SK-N-SH (cell line): ENCODE results near the gene ZMYM5. TPM values are rescaled to one million over a fixed set of nuclear protein-coding genes. Genes with fewer than 3 reads are reported as not detected.
"Not testable (repeated sequence)": the region's sequence is repeated elsewhere in the genome, so short reads cannot be mapped to it uniquely, and the experiment has no call there.

Experiments
- CTCF ChIA-PET: fragments of 300-600, 350-600 bp; formaldehyde crosslinking; extraction: SDS; loops from one replicate; lab custom pipeline; 2021; lab: Yijun Ruan, JAX
- POLR2A ChIA-PET: fragments of 350-600 bp; sonication (Branson Sonifier 250); formaldehyde crosslinking; extraction: SDS; loops from one replicate; lab custom pipeline; 2020; ENCODE audit warnings: antibody characterized with exemption, inconsistent platforms; lab: Yijun Ruan, JAX
- DNase-seq: peaks from one replicate; pipeline ENCODE4 v3.0.0; 2012
- H2AFZ ChIP-seq: fragments of 200-600 bp; sonication (generic); 2 replicates; pipeline ENCODE4 v1.8.1; 2016; ENCODE audit warnings: antibody characterized with exemption, mild to moderate bottlenecking, low read depth
- H3F3A ChIP-seq: fragments of 200-600 bp; sonication (generic); replicated peaks from 2 replicates; pipeline ENCODE3; 2016; ENCODE audit warnings: antibody characterized with exemption, mild to moderate bottlenecking; ENCODE audit not compliant: insufficient read depth
- H3K27ac ChIP-seq, 2 experiments: fragments of 200-500 bp in 1 of 2; fragments of 200-600 bp in 1 of 2; sonication (Bioruptor generic) in 1 of 2; sonication (generic), shearing (Covaris generic) in 1 of 2; 2 replicates each; pipeline versions ENCODE4 v1.5.1 to v1.6.1; 2014 to 2016; ENCODE audit warnings: low read depth in 2 of 2, inconsistent platforms in 1 of 2, low read length in 1 of 2, mild to moderate bottlenecking in 1 of 2, mixed read lengths in 1 of 2
- H3K27me3 ChIP-seq: fragments of 200-600 bp; sonication (generic), shearing (Covaris generic); 2 replicates; pipeline ENCODE4 v1.6.1; 2016; ENCODE audit warnings: mixed run types; ENCODE audit not compliant: insufficient read depth
- H3K36me3 ChIP-seq, 2 experiments: fragments of 200-500 bp in 1 of 2; fragments of 200-600 bp in 1 of 2; sonication (Bioruptor generic) in 1 of 2; sonication (generic) in 1 of 2; replicated peaks in 1 of 2; 2 replicates each; pipeline versions ENCODE3 to v1.5.1; 2014 to 2016; ENCODE audit warnings: low read length in 1 of 2, mild to moderate bottlenecking in 1 of 2; ENCODE audit not compliant: insufficient read depth in 2 of 2, control insufficient read depth in 1 of 2
- H3K4me1 ChIP-seq, 2 experiments: fragments of 200-500 bp in 1 of 2; fragments of 200-600 bp in 1 of 2; sonication (Bioruptor generic) in 1 of 2; sonication (generic), shearing (Covaris generic) in 1 of 2; 2 replicates each; pipeline versions ENCODE4 v1.5.1 to v1.6.1; 2014 to 2016; ENCODE audit warnings: low read depth in 1 of 2, low read length in 1 of 2, mixed run types in 1 of 2; ENCODE audit not compliant: insufficient read depth in 2 of 2, control insufficient read depth in 1 of 2
- H3K4me2 ChIP-seq: fragments of 200-600 bp; sonication (generic), shearing (Covaris generic); 2 replicates; pipeline ENCODE4 v1.6.1; 2017; ENCODE audit warnings: mixed run types
- H3K4me3 ChIP-seq, 2 experiments: fragments of 200-500 bp in 1 of 2; fragments of 200-600 bp in 1 of 2; sonication (Bioruptor generic) in 1 of 2; sonication (generic), shearing (Covaris generic) in 1 of 2; 2 replicates each; pipeline versions ENCODE4 v1.5.1 to v1.8.1; 2014 to 2016; ENCODE audit warnings: low read depth in 2 of 2, inconsistent platforms in 1 of 2, low read length in 1 of 2, mild to moderate bottlenecking in 1 of 2, mixed read lengths in 1 of 2, moderate library complexity in 1 of 2
- H3K79me2 ChIP-seq: fragments of 200-600 bp; sonication (generic); 2 replicates; pipeline ENCODE4 v1.8.1; 2017; ENCODE audit warnings: mild to moderate bottlenecking; ENCODE audit not compliant: insufficient read depth
- H3K9ac ChIP-seq: fragments of 200-600 bp; sonication (generic); 2 replicates; pipeline ENCODE4 v1.6.1; 2017; ENCODE audit warnings: mixed run types
- H3K9me2 ChIP-seq: fragments of 200-600 bp; sonication (generic); 2 replicates; pipeline ENCODE4 v1.6.1; 2017; ENCODE audit warnings: mixed run types
- H3K9me3 ChIP-seq: fragments of 200-600 bp; sonication (generic); 2 replicates; pipeline ENCODE4 v1.6.1; 2017; ENCODE audit warnings: mixed run types, mild to moderate bottlenecking, moderate library complexity
- H4K20me1 ChIP-seq: fragments of 200-600 bp; sonication (generic); 2 replicates; pipeline ENCODE4 v1.6.1; 2017; ENCODE audit warnings: mild to moderate bottlenecking, mixed run types; ENCODE audit not compliant: insufficient read depth
- CHD2 ChIP-seq: fragments of 150-350 bp; IDR thresholded peaks from 2 replicates; pipeline ENCODE4 v1.6.1; 2018; ENCODE audit warnings: low read length; ENCODE audit not compliant: partially characterized antibody
- ELF1 ChIP-seq: IDR thresholded peaks from 2 replicates; pipeline ENCODE4 v1.4.0; 2012
- EP300 ChIP-seq, 2 experiments: IDR thresholded peaks; 2 replicates each; pipeline versions ENCODE4 v1.4.0 to v1.6.1; 2012; ENCODE audit warnings: borderline replicate concordance in 1 of 2, low read depth in 1 of 2, low read length in 1 of 2
- EZH2phosphoT487 ChIP-seq: fragments of 200-600 bp; sonication (generic); IDR thresholded peaks from 2 replicates; pipeline ENCODE4 v1.6.1; 2017; ENCODE audit warnings: low read depth, mixed run types, mild to moderate bottlenecking, antibody characterized with exemption, moderate library complexity, borderline replicate concordance
- FOSL2 ChIP-seq: IDR thresholded peaks from 2 replicates; pipeline ENCODE4 v1.4.0; 2012; ENCODE audit warnings: low read depth, mild to moderate bottlenecking, moderate library complexity, borderline replicate concordance
- FOXJ3 ChIP-seq: sonication (generic); formaldehyde crosslinking; IDR thresholded peaks from 2 replicates; pipeline ENCODE4 v1.5.1; 2020; ENCODE audit warnings: mild to moderate bottlenecking, missing genetic modification reagents
- FOXM1 ChIP-seq: IDR thresholded peaks from 2 replicates; pipeline ENCODE4 v1.4.0; 2012; ENCODE audit warnings: low read depth, mild to moderate bottlenecking
- MXI1 ChIP-seq: IDR thresholded peaks from 2 replicates; pipeline ENCODE4 v1.6.1; 2012; ENCODE audit warnings: mild to moderate bottlenecking, low read depth, low read length, improper control_type of control experiment
- NFIC ChIP-seq: IDR thresholded peaks from 2 replicates; pipeline ENCODE4 v1.4.0; 2012; ENCODE audit warnings: borderline replicate concordance
- NRF1 ChIP-seq: IDR thresholded peaks from 2 replicates; pipeline ENCODE4 v1.6.1; 2012; ENCODE audit warnings: low read depth, mild to moderate bottlenecking, low read length
- RCOR1 ChIP-seq: fragments of 150-350 bp; IDR thresholded peaks from 2 replicates; pipeline ENCODE4 v1.6.1; 2017; ENCODE audit warnings: antibody characterized with exemption, low read length
- RFX5 ChIP-seq: IDR thresholded peaks from 2 replicates; pipeline ENCODE4 v1.6.1; 2012; ENCODE audit warnings: mild to moderate bottlenecking, improper control_type of control experiment, low read length
- RXRA ChIP-seq: IDR thresholded peaks from 2 replicates; pipeline ENCODE4 v1.4.0; 2012; ENCODE audit warnings: low read depth, mild to moderate bottlenecking, borderline replicate concordance
- TAF1 ChIP-seq: IDR thresholded peaks from 2 replicates; pipeline ENCODE4 v1.6.1; 2012; ENCODE audit warnings: low read depth, mild to moderate bottlenecking, low read length, moderate library complexity, borderline replicate concordance
- TEAD4 ChIP-seq: IDR thresholded peaks from 2 replicates; pipeline ENCODE4 v1.4.0; 2012; ENCODE audit warnings: mild to moderate bottlenecking, borderline replicate concordance; ENCODE audit not compliant: insufficient read depth
- YY1 ChIP-seq: IDR thresholded peaks from 2 replicates; pipeline ENCODE4 v1.4.0; 2012; ENCODE audit warnings: low read depth, mild to moderate bottlenecking
- WGBS: methylation state at CpG from one replicate; pipeline ENCODE4 v1.1.6; 2017; ENCODE audit warnings: low lambda C conversion rate; 5-methylcytosine and 5-hydroxymethylcytosine counted together
- polyA plus RNA-seq, 3 experiments: library from polyadenylated mRNA; depleted of rRNA; stranded (reverse); fragments of >200 nt; gene quantifications; 2 replicates each; pipeline ENCODE4 v1.2.3, GENCODE V29; 2012
- TF ChIP-seq, protein P1 (sequence below): IDR thresholded peaks from 2 replicates; pipeline ENCODE4 v1.4.0; 2012; ENCODE audit warnings: low read depth, borderline replicate concordance
- TF ChIP-seq, protein P2 (sequence below): fragments of 150-350 bp; IDR thresholded peaks from 2 replicates; pipeline ENCODE4 v1.6.1; 2016; ENCODE audit warnings: mild to moderate bottlenecking, low read depth, low read length
- TF ChIP-seq, protein P3 (sequence below): IDR thresholded peaks from 2 replicates; pipeline ENCODE4 v1.4.0; 2012; ENCODE audit warnings: low read depth

ZMYM5 gene
- polyA plus RNA-seq, 1 of the 3 experiments (the other 2 are of a cell fraction), result 5.2 TPM

DNA sequence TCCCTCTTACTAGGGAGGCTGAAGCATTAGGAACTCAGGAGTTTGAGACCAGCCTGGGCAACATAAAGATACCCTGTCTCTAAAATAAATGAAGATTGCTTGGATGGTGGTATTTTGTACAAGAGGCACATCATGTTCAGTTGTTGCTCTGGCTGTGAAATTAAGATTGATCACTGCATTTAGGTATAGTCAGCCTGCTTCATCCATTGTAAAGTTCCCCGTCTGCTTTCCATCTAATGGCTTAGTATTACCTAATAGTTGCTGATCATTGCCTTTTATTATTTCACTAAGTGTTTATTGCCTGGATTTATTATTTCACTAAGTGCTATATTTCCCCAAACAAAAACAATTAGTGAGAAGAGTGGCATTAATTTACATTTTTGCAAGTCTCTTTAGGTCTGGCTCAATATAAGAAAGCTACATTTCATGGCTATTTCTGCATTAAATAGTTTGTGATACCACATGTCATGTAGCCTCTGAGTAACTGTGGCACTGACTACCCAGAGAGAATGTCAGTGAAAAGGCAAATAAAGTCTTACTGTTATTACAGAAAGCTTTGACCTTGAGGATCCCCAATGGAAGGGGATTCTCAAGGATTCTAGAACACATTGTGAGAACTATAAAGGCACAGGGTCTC lies 45.0 kb upstream of the ZMYM5 start:
- no peaks in the 10 kb centered on the region for H3K4me1 ChIP-seq
- no peak for DNase-seq
- no peak overlapping the region for H2AFZ ChIP-seq
- H3K4me2 ChIP-seq, result no peak overlapping the region
- H3K27me3 ChIP-seq, result no peaks in the 10 kb centered on the region
- POLR2A ChIA-PET, result no interaction called here
- H3K4me3 ChIP-seq, result no peak overlapping the region
- CTCF ChIA-PET, result no interaction called here
- H3K79me2 ChIP-seq, result no peaks in the 10 kb centered on the region
- no peaks in the 10 kb centered on the region for H3K9me2 ChIP-seq
- H3K9ac ChIP-seq, result no peak overlapping the region
- no peak for TF ChIP-seq YY1
- TF ChIP-seq NRF1, result no peak
- no peak for TF ChIP-seq EP300 (IDR thresholded peaks at IDR 0.05; ENCODE audit: borderline replicate concordance in 1 of 2, low read depth in 1 of 2, low read length in 1 of 2)
- TF ChIP-seq, protein P1, sequence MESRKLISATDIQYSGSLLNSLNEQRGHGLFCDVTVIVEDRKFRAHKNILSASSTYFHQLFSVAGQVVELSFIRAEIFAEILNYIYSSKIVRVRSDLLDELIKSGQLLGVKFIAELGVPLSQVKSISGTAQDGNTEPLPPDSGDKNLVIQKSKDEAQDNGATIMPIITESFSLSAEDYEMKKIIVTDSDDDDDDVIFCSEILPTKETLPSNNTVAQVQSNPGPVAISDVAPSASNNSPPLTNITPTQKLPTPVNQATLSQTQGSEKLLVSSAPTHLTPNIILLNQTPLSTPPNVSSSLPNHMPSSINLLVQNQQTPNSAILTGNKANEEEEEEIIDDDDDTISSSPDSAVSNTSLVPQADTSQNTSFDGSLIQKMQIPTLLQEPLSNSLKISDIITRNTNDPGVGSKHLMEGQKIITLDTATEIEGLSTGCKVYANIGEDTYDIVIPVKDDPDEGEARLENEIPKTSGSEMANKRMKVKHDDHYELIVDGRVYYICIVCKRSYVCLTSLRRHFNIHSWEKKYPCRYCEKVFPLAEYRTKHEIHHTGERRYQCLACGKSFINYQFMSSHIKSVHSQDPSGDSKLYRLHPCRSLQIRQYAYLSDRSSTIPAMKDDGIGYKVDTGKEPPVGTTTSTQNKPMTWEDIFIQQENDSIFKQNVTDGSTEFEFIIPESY, result no peak
- no peak for TF ChIP-seq TEAD4
- TF ChIP-seq TAF1, result no peak
- no peak for TF ChIP-seq FOSL2
- TF ChIP-seq RFX5, result no peak
- no peak for TF ChIP-seq RCOR1
- no peaks in the 10 kb centered on the region for H4K20me1 ChIP-seq
- no peaks in the 10 kb centered on the region for H3F3A ChIP-seq
- H3K36me3 ChIP-seq, result no peaks in the 10 kb centered on the region
- no peaks in the 10 kb centered on the region for H3K9me3 ChIP-seq
- H3K27ac ChIP-seq, result no peak overlapping the region
- 88% methylated on average over 1 of the region's 1 CpG for WGBS

DNA sequence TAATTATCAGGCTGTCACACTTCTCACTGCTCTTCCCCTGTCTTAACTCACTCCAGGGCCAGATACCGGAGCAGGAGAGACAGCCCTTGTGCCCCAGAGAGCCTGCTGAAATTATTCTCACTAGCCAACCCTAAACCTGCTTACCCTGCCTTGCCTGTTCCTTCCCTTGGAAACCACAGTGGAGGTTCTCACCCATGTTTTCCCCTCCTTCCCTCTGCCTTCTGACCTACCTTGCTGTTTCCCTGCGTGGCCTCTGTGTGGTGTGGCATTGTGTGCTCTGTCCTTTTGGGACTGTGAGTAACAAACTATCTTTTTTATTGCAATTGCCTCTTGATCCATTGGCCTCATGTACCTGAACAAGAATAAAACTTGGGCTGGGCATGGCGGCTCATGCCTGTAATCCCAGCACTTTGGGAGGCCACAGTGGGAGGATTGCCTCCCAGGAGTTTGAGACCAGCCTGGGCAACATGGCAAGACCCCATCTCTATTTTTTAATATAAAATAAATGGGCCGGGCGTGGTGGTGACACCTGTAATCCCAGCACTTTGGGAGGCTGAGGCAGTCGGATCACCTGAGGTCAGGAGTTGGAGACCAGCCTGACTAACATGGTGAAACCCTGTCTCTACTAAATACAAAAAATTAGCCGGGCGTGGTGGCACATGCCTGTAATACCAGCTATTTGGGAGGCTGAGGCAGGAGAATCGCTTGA lies 42.2 kb upstream of the ZMYM5 start:
- H3K27ac ChIP-seq, H3K4me3 ChIP-seq, H3K9me3 ChIP-seq, H2AFZ ChIP-seq, H3K36me3 ChIP-seq, H3K9me2 ChIP-seq, H3K9ac ChIP-seq, CTCF ChIA-PET, DNase-seq, H3K79me2 ChIP-seq, H3K27me3 ChIP-seq, H4K20me1 ChIP-seq, POLR2A ChIA-PET, H3F3A ChIP-seq, H3K4me1 ChIP-seq, H3K4me2 ChIP-seq: not testable (repeated sequence)
- WGBS, result 68% methylated on average over 8 of the region's 9 CpGs

DNA sequence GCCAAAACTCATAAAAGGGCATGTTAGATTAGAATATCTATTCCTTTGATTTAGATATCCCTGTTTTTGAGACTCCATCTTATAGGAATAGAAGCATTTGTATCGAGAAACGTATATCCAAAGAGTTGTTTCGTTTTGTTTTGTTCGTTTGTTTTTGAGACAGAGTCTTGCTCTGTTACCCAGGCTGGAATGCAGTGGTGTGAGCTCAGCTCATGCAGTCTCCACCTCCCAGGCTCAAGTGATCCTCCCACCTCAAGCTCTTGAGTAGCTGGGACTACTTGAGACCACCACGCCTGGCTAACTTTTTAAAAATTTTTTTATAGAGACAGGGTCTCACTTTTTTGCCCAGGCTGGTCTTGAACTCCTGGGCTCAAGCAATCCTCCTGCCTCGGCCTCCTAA lies 26.6 kb upstream of the ZMYM5 start:
- Histone ChIP-seq H3K9me2 (no peaks in the 10 kb centered on the region), H3K79me2 (no peaks in the 10 kb centered on the region), H3K27me3 (no peaks in the 10 kb centered on the region), H2AFZ (no peak overlapping the region), H4K20me1 (no peaks in the 10 kb centered on the region), H3K9ac (no peak overlapping the region), H3K27ac (no peak overlapping the region), H3K4me1 (no peaks in the 10 kb centered on the region), H3K9me3 (no peaks in the 10 kb centered on the region), H3K4me2 (no peak overlapping the region), H3F3A (no peaks in the 10 kb centered on the region), H3K36me3 (no peaks in the 10 kb centered on the region), H3K4me3 (no peak overlapping the region)
- CTCF ChIA-PET, result no interaction called here
- POLR2A ChIA-PET, result no interaction called here
- no peak for DNase-seq
- 86% methylated on average over 6 of the region's 6 CpGs for WGBS
- TF ChIP-seq RCOR1 (no peak), RXRA (no peak), FOXJ3 (CRISPR knock-in tag) (no peak), MXI1 (no peak), EP300 (IDR thresholded peaks at IDR 0.05; ENCODE audit: borderline replicate concordance in 1 of 2, low read depth in 1 of 2, low read length in 1 of 2) (no peak), FOSL2 (no peak), FOXM1 (no peak), NFIC (no peak), ELF1 (no peak), TAF1 (no peak), CHD2 (no peak), TEAD4 (no peak), EZH2phosphoT487 (no peak)
- TF ChIP-seq, protein P2, sequence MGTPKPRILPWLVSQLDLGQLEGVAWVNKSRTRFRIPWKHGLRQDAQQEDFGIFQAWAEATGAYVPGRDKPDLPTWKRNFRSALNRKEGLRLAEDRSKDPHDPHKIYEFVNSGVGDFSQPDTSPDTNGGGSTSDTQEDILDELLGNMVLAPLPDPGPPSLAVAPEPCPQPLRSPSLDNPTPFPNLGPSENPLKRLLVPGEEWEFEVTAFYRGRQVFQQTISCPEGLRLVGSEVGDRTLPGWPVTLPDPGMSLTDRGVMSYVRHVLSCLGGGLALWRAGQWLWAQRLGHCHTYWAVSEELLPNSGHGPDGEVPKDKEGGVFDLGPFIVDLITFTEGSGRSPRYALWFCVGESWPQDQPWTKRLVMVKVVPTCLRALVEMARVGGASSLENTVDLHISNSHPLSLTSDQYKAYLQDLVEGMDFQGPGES, result no peak
- TF ChIP-seq, protein P3, sequence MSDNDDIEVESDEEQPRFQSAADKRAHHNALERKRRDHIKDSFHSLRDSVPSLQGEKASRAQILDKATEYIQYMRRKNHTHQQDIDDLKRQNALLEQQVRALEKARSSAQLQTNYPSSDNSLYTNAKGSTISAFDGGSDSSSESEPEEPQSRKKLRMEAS, result no peak
